GM12892 (cell line): ENCODE measurements around the gene STOML2.

Source experiments
- DNase-seq: peaks from one replicate; pipeline ENCODE4 v3.0.0; 2011; ENCODE audit not compliant: insufficient read length
- FAIRE-seq: peaks from 2 replicates; lab custom pipeline; 2011; peaks lifted over from hg19 to GRCh38; lab: Jason Lieb, UNC
- POLR2A ChIP-seq: IDR thresholded peaks from 2 replicates; pipeline ENCODE4 v1.6.1; 2011; ENCODE audit warnings: low read depth, low read length, control low read depth
- POLR2AphosphoS5 ChIP-seq: IDR thresholded peaks from 2 replicates; pipeline ENCODE4 v1.6.1; 2011; ENCODE audit warnings: low read depth, low read length, control low read depth
- TAF1 ChIP-seq: IDR thresholded peaks from 2 replicates; pipeline ENCODE4 v1.6.1; 2011; ENCODE audit warnings: low read depth, mild to moderate bottlenecking, control low read depth, low read length, borderline replicate concordance

The STOML2 gene

GRCh38 chr9:35114840-35115628, 12.1 kb upstream of the STOML2 start:
- no peak for TF ChIP-seq POLR2AphosphoS5
- no peak for TF ChIP-seq TAF1
- TF ChIP-seq POLR2A, result no peak
- FAIRE-seq (peak; percentile 81), DNase-seq (no peak)

- DNase-seq, result no peak
- TF ChIP-seq POLR2A, result no peak
- TF ChIP-seq TAF1, result no peak
- no peak for TF ChIP-seq POLR2AphosphoS5
- FAIRE-seq, result peak; percentile 72
Measured at GRCh38 chr9:35114113-35114839, 11.3 kb upstream of the STOML2 start.

- FAIRE-seq, result no peak
- DNase-seq, result no peak
- TF ChIP-seq POLR2AphosphoS5 (no peak), TAF1 (no peak), POLR2A (no peak)
Measured at GRCh38 chr9:35112257-35113020, 9.5 kb upstream of the STOML2 start.

- DNase-seq, result peak; percentile 91
- no peak for TF ChIP-seq TAF1
- peak; percentile 41; the same call in 1 of the 2 replicates for TF ChIP-seq POLR2A
- FAIRE-seq, result peak; percentile 98
Measured at GRCh38 chr9:35111001-35111933, 8.3 kb upstream of the STOML2 start.

- TF ChIP-seq POLR2AphosphoS5 (no peak), POLR2A (no peak), TAF1 (no peak)
- DNase-seq (no peak), FAIRE-seq (no peak)
Measured at GRCh38 chr9:35110327-35110761, 7.4 kb upstream of the STOML2 start.

- TF ChIP-seq TAF1 (no peak), POLR2AphosphoS5 (no peak), POLR2A (no peak)
- no peak for DNase-seq
Measured at GRCh38 chr9:35108946-35109575, 6.1 kb upstream of the STOML2 start.

GRCh38 chr9:35108461-35108860, 5.5 kb upstream of the STOML2 start:
- FAIRE-seq (no peak), DNase-seq (no peak)
- TF ChIP-seq POLR2AphosphoS5 (no peak), POLR2A (no peak), TAF1 (no peak)

More at GRCh38 chr9:35108946-35109575, 6.1 kb upstream of the STOML2 start:
- FAIRE-seq, result no peak

GRCh38 chr9:35107297-35108290, 4.7 kb upstream of the STOML2 start:
- FAIRE-seq, result no peak
- no peak for DNase-seq
- no peak for TF ChIP-seq POLR2A
- no peak for TF ChIP-seq POLR2AphosphoS5
- no peak for TF ChIP-seq TAF1

GRCh38 chr9:35106343-35106730, 3.4 kb upstream of the STOML2 start:
- TF ChIP-seq POLR2AphosphoS5 (no peak), POLR2A (no peak), TAF1 (no peak)
- DNase-seq (no peak), FAIRE-seq (no peak)
